ENCODE measurements around the gene CTCF.
"Not testable (repeated sequence)": the region's sequence is repeated elsewhere in the genome, so short reads cannot be mapped to it uniquely, and the experiment has no call there.

Gene CTCF

GRCh38 chr16:67531247-67531646 lies 31.1 kb upstream of the CTCF start:
- no peak overlapping the region for H3K27ac ChIP-seq
- no peak for DNase-seq

GRCh38 chr16:67533024-67533560 lies 29.2 kb upstream of the CTCF start:
- Histone ChIP-seq H3K36me3 (peaks cover 21% of the 10 kb centered on the region), H3K4me3 (ENCODE audit: low read depth, low read length) (no peak overlapping the region), H3K27ac (no peak overlapping the region), H3K27me3 (ENCODE audit: insufficient read depth, low read depth, severe bottlenecking) (no peaks in the 10 kb centered on the region), H3K9me3 (ENCODE audit: severe bottlenecking) (no peaks in the 10 kb centered on the region)
- no peak for TF ChIP-seq CTCF (IDR thresholded peaks at IDR 0.05; ENCODE audit: low read depth, low read length)
- no peak for DNase-seq

More at GRCh38 chr16:67531247-67531646, 31.1 kb upstream of the CTCF start:
- H3K9me3 ChIP-seq (ENCODE audit: severe bottlenecking), result no peaks in the 10 kb centered on the region
- H3K36me3 ChIP-seq, result peaks cover 18% of the 10 kb centered on the region
- H3K27me3 ChIP-seq (ENCODE audit: insufficient read depth, low read depth, severe bottlenecking), result no peaks in the 10 kb centered on the region
- no peak for TF ChIP-seq CTCF (IDR thresholded peaks at IDR 0.05; ENCODE audit: low read depth, low read length)
- no peak overlapping the region for H3K4me3 ChIP-seq (ENCODE audit: low read depth, low read length)

- H3K27ac ChIP-seq; H3K27me3 ChIP-seq (ENCODE audit: insufficient read depth, low read depth, severe bottlenecking); H3K9me3 ChIP-seq (ENCODE audit: severe bottlenecking); DNase-seq; H3K4me3 ChIP-seq (ENCODE audit: low read depth, low read length): not testable (repeated sequence)
- peaks cover 24% of the 10 kb centered on the region for H3K36me3 ChIP-seq
Measured at GRCh38 chr16:67533987-67534386, 28.3 kb upstream of the CTCF start.

GRCh38 chr16:67534431-67534830 lies 27.9 kb upstream of the CTCF start:
- H3K27me3 ChIP-seq (ENCODE audit: insufficient read depth, low read depth, severe bottlenecking), result no peaks in the 10 kb centered on the region
- no peak overlapping the region for H3K4me3 ChIP-seq (ENCODE audit: low read depth, low read length)
- H3K36me3 ChIP-seq, result peaks cover 27% of the 10 kb centered on the region
- no peaks in the 10 kb centered on the region for H3K9me3 ChIP-seq (ENCODE audit: severe bottlenecking)
- H3K27ac ChIP-seq, result no peak overlapping the region
- no peak for TF ChIP-seq CTCF (IDR thresholded peaks at IDR 0.05; ENCODE audit: low read depth, low read length)
- no peak for DNase-seq

- no peak for TF ChIP-seq CTCF (IDR thresholded peaks at IDR 0.05; ENCODE audit: low read depth, low read length)
- no peaks in the 10 kb centered on the region for H3K9me3 ChIP-seq (ENCODE audit: severe bottlenecking)
- H3K36me3 ChIP-seq, result peaks cover 35% of the 10 kb centered on the region
- H3K27ac ChIP-seq, result no peak overlapping the region
- H3K27me3 ChIP-seq (ENCODE audit: insufficient read depth, low read depth, severe bottlenecking), result no peaks in the 10 kb centered on the region
- DNase-seq, result no peak
- H3K4me3 ChIP-seq (ENCODE audit: low read depth, low read length), result no peak overlapping the region
Measured at GRCh38 chr16:67535201-67535600, 27.1 kb upstream of the CTCF start.

- no peak overlapping the region for H3K4me3 ChIP-seq (ENCODE audit: low read depth, low read length)
- no peak overlapping the region for H3K27ac ChIP-seq
- DNase-seq, result no peak
- peaks cover 51% of the 10 kb centered on the region for H3K36me3 ChIP-seq
- H3K27me3 ChIP-seq (ENCODE audit: insufficient read depth, low read depth, severe bottlenecking), result no peaks in the 10 kb centered on the region
- H3K9me3 ChIP-seq (ENCODE audit: severe bottlenecking), result no peaks in the 10 kb centered on the region
- no peak for TF ChIP-seq CTCF (IDR thresholded peaks at IDR 0.05; ENCODE audit: low read depth, low read length)
Measured at GRCh38 chr16:67537270-67537635, 25.1 kb upstream of the CTCF start.
